IPS-NIHi7 (cell line): ENCODE data around the gene PTPRK.

Experiments
- DNase-seq: peaks from one replicate; pipeline ENCODE4 v3.0.0; 2012; ENCODE audit warnings: mixed read lengths; ENCODE audit errors: extremely low spot score

PTPRK gene

DNA sequence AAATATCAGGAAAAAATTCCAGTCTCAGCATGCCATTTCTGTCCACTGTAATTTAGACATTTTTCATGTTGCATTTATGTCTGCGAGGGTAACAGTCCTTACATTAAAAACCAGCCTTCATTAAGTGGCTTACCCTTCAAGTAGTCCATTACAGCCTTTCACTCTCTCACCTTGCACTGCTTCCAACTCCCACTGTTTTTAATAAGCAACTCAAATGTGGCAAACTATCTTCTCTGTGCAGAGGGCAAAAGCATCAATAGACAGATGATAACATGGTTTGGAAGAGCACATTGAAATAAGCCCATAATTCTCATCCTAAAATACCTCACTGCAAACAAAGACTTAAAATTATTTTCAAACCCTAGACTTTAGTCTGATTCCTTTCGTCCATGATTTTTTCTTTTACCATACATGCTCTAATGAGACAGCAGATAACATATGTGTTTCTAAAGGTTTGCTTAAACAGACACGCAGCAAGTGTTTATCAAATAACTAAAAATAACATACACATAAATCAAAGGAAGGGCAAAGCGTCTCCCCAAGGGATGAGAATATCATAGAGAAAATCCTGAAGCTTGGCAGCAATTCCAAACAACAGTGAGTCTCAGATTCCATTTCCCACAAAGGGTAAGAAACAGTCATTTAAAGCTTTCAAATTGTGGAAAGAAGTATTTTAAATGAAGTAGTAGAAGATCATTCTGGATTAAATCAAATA is 130.4 kb downstream of the PTPRK start:
- no peak for DNase-seq

DNA sequence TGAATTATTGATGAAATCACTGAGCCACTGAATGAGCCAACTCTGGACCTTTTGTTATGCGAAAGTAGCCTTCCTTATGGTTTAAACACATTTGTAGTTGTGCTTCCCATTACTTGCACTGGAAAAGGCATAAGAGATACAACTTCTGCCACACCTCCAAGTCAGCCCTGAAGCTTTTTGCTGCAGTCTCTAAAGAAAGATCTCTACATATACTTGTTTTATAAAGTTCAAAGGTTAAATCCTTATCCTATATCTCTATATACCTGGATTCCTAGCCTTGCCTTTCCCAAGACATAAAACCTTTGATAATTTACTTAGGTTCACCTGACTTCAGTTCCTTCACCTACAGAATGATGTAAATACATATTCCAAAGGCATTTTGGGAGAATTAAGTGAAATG is 132.0 kb downstream of the PTPRK start:
- no peak for DNase-seq

DNA sequence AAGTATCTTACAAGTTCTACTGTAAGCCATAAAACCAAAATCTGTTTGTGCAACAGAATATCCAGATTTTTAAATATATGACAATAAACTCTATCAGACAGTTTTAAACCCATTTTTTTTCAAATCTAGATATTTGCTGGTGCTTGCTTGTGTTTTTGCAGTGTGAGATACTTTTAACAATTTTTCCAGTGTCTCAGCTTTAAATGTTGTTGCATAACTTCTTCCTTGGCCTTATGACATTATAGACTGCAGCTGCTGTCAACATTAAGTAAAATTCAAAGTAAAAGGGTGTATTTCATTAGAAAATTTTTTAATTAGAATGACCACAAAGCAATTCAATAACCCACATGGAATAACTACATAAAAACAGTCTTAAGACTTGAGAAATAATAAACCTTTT is 139.5 kb downstream of the PTPRK start:
- DNase-seq = no peak

DNA sequence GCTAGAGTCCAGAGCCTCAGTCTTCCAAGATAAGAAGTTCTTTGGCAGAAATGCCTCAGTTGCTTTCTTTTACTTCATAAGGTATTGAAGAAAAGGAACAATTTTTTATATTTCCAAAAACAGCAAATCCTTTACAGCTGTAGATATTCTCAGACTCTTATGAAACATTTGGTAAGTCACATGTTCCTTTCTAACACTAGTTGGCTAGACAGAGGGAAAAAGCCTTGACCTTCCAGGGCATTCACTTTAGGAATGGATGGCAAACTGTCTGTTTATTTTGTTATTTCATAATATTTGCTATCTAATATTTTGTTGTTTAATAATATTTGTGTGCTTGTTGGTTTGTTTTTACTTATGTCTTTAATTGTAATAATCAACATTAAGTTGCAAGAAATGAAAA is 140.8 kb downstream of the PTPRK start:
- no peak for DNase-seq

DNA sequence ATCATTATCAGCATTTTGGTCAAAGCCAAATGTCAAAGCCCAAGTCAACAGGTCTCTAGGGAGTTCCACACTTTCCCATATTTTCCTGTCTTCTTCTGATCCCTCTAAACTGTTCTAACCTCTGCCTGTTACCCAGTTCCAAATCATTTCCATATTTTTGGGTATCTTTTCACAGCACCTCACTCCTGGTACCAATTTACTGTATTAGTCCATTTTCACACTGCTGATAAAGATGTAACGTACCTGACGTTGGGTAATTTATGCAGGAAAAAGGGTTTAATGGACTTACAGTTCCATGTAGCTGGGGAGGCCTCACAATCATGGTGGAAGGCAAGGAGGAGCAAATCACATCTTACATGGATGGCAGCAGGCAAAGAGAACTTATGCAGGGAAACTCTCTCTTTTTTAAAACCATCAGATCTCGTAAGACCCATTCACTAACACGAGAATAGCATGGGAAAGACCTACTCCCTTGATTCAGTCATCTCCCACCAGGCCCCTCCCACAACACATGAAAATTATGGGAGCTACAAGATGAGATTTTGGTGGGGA is 143.4 kb downstream of the PTPRK start:
- DNase-seq = no peak

DNA sequence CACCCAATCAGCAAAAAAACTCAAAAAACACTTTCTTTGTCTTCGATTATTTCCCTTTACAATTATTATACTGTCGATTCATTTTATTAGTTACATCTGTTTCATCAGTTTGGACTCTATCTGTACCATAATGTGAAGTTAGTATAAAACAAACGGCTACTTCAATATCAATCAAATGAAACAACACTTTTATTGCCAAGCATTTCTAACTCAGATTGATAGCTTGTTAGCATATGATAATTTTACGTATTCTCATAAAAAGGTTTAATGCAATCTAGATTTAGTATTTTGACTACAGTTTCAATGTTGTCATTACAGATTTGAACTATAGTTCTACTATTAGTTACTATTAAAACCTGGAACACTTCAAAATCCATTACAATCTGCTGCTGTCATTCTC is 149.3 kb downstream of the PTPRK start:
- DNase-seq = no peak

DNA sequence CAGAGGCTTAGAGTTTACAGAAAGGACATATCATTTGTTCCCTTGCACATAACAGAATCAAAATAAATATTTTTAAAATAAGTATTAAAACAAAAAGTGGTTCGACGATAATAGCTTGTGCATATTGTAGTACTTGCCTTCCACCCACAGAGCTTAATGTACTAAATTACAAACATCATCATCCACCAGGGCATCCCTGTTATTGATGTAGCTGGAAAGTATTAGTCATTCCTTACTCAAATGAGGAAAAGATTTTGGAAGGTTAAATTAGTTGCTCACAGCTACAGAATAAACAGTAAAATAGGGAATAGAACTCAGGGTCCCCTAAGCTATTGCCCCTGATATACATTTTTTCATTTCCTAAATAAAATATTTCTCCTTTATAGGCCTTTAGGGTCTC is 150.3 kb downstream of the PTPRK start:
- DNase-seq = no peak

DNA sequence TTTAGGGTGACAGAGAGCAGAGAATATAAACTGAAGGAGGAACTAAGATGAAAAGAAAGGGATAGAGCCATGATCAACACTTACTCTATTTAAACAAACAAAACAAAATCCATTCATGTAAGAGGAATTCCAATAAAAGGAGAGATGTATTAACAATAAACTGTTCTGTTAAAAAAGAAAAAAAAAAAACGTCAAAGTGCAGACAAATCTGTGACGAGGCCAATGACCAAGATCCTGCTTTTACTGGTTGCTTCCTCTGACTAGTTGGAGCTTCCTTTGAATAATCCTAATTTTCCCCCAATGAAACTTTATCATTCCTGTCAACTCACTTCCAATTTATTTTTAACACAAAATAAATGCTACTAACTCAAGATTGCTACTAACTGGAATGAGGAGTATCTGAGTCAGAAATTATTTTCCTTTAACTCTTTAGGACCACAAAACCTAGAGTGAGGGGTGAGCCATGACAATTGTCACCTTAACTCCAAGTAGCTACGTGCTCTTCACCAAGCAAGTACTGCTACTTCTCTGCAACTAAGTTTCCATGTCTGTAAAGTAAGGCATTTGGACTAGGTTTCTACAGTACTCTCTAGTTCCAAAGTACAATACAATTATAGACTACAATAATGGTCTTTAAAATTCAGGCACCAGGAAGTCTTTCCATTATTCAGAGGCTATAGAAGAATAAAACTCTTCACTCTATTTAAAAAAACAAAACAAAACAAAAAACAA is 152.0 kb downstream of the PTPRK start:
- no peak for DNase-seq

DNA sequence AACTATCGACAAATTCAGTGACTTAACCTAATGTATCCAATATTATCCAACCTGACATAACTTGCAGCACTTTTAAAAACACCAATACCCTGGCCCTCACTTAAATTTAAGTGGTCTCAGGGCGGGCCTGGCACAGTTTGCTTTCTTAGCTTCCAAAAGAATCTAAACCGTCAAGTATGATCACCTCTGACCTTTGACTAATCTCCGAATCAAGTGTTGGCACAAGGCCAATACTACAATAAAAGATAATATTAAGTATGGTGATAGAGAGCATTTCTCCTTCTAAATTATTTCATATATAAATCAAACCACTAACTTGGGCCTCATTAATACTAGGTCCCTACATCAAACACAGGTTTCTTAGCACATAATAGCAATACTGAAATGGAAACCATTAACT is 153.0 kb downstream of the PTPRK start:
- no peak for DNase-seq

DNA sequence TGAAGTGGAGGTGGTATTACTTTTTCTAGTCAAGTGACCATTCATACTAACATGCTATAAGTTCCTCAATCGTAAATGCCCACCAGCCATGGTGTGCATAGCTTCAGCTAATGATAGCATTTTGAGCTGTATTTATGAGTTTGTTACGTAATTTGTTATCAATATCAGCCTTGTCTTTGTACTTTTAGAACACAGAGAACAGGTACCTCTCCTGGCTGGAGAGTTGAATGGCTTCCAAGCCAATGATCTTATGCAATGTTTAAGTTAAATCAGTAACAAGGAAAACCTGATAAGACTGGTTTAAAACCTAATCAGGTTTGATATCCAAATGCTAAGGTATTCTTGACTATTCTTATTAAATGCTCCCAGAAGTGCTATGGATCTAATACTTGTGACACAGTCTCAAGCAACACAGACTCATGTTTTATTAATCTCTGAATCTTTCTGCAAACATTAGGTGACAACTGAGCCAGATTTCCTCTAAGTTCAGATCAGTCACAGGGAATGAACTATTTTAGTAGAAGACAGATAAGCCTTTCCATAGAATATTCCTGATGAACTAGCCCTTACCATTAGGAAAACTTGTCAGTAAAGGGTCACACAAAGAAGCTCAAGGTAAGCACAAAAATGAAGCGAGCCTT is 154.8 kb downstream of the PTPRK start:
- DNase-seq = no peak

DNA sequence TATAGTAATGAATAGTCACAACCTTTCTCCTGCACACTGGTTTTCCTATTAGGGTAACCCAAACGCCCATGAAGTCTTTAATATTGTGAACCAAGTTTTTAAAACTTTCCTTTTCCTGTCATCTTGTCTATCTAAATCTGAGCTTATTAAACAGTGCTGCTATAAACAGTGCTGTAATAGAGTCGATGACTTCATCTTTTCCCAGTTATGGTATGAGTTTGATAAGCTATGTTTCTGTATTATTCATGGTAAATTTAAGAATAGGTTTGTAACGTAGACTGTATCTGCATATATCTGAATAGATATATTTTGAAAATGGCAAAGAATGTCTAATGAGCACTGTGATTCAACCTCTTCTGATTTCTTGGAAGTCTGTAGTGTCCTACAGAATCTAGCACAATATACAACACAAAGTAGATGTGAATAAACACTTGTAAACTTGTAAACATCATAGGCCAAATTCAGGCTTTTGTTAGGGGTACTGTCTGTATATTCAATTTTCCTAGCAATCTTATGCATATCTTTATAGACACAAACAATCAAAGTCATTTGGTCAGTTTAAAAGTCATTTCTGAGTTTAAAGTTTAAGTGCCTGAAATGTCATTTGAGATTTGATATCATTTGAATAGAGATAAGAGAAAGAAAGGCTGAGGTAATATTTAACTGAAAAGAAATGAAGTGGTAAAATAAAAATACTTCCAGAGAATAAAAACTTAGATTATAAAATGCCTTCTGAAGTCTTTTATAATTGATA is 155.5 kb downstream of the PTPRK start:
- DNase-seq = no peak

DNA sequence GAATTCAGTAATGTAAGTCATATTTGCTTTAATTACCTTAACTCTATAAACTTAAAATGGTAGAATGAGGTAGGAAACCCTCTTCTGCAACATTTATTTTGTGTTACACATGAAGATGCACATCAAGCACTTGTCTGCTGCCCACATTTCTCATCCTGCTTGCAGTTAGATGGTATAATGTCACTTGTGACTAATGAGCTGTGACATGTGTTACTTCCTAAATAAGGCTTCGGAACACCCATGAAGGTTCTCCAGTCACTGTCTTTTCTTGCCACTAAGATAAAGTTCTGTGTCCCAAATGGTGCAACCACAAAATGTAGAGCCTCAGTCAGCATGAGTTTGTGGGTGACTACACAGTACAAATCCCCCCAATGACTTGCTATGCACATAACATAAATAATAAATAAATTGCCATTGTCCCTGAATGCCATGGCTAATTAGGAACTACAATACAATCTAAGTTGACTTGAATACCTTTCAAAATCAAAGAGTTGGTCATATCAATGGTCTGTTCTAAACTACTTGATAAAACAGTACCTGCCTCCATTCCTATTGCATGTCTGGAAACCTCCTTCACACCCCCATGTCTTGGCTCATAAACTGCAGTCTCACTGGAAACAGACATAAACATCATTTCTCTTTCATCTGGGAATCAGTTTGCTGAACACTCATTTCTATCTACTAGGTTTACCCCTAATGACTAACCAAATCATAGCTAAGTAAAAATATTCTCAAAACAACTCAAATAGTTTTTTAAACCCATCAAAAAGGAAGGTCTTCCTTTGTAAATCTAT is 157.2 kb downstream of the PTPRK start:
- no peak for DNase-seq

DNA sequence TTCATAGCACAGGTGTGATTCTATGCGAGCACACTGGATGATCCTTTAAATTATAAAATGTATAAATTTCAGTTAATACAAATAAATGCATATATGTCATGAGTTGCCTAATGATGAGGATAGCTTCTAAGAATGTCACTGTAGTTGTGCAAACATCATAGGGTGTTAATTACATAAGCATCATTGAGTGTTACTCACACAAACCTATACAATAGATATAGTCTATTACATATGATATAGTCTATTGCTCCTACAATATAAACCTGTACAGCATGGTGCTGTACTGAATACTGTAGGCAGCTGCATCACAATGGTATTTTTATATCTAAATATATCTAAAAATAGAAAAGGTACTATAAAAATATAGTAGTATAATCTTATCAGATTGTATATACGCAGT is 159.0 kb downstream of the PTPRK start:
- DNase-seq = no peak

DNA sequence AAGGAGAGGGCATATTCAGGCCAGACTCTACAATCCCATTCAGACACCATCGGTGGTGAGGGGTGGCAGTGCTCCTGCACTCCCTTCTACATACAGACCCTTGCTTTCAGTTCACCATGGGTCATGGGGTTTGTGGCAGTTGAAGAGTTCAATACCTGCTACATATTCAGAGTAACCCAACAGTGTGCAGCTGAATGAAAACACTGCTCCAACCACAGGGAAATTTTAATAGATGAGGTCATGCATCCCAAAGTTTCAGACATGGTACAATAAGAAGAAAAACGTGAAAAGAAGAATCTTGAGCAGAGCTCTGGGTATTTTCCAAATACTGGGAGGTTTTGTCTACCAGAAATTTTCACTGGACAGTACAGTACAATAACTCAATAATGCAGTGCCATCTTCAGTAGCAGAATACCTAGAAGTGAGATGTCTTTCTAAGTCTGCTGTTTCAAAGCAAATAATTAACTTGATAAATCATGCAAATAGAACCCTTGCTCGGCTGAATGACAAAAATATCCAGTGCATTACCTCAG is 162.1 kb downstream of the PTPRK start:
- DNase-seq = no peak

DNA sequence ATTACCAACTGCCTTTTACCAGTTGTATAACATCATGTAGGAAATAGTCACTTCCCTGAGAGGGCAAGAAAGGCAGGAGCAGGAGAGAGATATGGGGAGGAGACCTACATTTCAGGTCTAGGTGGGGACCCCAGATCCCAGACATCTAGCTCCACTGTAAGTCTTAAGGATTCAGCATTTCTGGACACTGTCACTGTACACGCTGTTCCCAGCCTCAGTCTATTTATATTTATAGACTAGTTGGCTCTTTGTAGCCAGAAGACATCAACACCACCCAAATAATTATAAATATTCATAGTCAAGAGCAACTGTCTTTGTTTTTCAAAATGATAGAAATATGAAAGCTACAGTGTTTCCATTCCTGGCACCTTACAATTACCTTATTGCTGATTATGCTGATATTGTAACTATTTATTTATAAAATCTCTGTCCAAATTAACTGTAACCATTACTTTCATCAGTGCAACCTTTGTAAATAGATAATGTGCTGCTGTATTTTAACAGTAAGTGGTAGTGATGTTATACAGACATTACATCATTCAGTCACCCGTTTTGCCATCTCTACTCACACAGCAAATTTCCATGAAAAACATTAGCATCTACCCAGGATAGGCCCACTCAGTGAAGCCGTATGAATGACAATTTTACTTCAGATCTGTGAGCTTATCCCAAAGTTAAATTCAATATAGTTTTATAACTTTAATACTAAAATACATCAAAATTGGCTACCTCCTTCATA is 162.8 kb downstream of the PTPRK start:
- DNase-seq = no peak

DNA sequence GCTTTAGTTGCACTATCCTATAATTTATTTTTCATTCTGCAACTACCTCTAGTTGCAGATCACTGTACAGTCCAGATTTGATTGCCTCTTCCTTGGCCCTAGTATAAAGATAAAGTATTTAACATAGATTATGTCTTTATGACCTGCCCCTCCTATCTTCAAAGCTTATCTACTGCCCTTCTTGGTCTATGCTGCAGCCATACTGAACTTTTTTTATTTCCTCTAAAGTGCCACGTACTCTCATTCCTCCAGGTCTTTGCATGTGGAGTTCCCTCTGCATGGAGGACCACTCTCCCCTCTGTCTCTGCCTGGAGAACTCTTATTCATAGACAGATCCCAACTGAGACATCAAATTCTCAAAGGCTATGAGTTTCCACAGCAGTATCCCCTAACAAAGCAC is 168.0 kb downstream of the PTPRK start:
- DNase-seq = no peak

DNA sequence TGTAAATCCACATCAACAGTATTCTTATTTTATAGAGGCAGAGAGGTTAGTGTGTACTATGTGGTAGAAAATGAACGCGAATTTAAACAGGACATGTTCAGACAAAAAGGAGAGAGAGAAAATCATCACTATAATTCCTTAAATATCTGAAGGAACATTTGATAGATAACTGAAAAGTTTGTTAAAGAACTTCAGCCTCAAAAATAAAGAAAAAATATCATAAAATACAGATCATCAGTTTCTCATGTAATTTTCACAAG is 169.2 kb downstream of the PTPRK start:
- DNase-seq = no peak

DNA sequence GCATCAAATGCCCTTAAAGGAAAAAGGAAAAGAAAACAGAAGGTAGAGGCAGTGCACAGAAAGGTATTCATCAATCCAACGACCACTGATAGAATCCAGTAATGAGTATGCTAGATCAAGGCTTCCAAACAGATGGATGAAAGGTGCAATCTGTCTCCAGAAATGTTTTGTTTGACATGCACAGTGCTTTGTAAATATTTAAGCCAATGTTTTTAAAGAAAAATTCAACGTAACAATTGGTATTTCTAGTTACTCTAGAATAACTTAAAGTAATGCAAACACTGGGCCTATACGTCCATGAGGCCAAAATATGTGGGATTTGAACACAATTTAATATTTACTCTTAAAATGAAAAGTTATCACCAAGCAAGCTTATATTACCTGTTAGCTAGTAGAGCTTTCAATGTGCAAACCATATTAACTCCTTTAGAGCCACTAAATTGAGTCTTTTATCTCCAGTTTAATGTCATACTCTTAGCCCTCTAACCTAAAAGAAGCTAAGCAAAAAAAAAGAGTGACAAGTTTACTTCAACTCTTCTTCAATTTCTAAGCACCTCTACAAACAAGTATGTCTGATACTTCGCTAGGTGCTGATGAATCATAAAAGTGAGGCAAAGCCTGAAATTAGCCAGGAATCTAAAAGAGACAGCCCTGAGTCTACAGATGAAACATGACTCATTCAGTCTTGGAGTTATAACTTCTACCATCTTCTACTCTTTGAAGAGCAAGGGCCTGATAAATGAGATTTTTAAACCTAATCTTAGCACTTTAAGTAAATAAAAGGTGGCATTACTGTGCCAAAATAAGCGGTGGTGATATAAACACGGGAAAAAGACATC is 169.8 kb downstream of the PTPRK start:
- no peak for DNase-seq

DNA sequence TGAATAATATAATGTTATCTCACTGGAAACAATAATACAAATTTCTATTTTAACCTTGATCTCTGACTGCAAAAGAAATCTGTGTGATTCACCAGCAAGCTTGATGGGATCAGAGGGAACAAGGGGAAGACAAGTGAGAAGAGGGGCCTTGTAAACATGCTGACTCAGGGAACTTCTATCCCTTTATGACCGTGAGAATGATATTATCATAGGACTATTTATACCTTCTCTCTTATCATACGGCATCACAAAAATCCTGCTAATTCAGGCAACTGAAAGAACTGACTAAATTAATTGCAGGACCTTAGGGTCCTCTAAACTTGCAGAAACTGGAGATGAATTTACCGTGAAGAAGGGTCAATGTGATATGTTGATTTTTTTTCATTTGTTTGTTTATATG is 173.3 kb downstream of the PTPRK start:
- no peak for DNase-seq

DNA sequence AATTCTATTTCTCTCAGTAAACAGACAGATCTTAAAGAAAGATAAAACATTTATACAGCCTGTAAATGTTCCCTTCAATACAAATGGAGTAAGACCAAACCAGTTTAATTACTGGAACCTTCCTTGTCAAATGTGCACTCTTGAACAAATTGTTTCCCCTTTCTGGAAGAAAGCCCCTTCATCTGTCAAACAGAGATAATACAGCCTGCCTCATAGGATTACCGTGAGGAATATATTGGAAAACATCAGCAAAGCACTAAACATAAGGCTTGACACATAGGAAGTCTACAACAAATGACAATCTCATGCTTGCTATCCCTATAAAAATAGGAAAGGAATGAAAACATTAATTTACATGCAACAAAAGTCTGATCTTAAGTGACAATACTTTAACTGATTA is 173.8 kb downstream of the PTPRK start:
- DNase-seq = no peak
